Activated naive CD4-positive, alpha-beta T cell treated with anti-CD3 and anti-CD28 coated beads, Interleukin-2, amount 50 U/mL, for 24 hours (primary cell): ENCODE data around the gene G6PD.
"Not testable (repeated sequence)": the region's sequence is repeated elsewhere in the genome, so short reads cannot be mapped to it uniquely, and the experiment has no call there.

Experiments
- H3K27ac Mint-ChIP-seq: one replicate; pipeline ENCODE4 v1.8.0; 2021; ENCODE audit warnings: mild to moderate bottlenecking, mixed read lengths
- H3K27me3 Mint-ChIP-seq: one replicate; pipeline ENCODE4 v1.8.0; 2021; ENCODE audit warnings: mixed read lengths
- H3K36me3 Mint-ChIP-seq: one replicate; pipeline ENCODE4 v1.8.0; 2021; ENCODE audit warnings: mixed read lengths
- H3K4me1 Mint-ChIP-seq: one replicate; pipeline ENCODE4 v1.8.0; 2021; ENCODE audit warnings: mixed read lengths
- H3K4me3 Mint-ChIP-seq: one replicate; pipeline ENCODE4 v1.8.0; 2021; ENCODE audit warnings: mild to moderate bottlenecking, mixed read lengths
- H3K9me3 Mint-ChIP-seq: one replicate; pipeline ENCODE4 v1.8.0; 2021; ENCODE audit warnings: mixed read lengths

G6PD gene

DNA sequence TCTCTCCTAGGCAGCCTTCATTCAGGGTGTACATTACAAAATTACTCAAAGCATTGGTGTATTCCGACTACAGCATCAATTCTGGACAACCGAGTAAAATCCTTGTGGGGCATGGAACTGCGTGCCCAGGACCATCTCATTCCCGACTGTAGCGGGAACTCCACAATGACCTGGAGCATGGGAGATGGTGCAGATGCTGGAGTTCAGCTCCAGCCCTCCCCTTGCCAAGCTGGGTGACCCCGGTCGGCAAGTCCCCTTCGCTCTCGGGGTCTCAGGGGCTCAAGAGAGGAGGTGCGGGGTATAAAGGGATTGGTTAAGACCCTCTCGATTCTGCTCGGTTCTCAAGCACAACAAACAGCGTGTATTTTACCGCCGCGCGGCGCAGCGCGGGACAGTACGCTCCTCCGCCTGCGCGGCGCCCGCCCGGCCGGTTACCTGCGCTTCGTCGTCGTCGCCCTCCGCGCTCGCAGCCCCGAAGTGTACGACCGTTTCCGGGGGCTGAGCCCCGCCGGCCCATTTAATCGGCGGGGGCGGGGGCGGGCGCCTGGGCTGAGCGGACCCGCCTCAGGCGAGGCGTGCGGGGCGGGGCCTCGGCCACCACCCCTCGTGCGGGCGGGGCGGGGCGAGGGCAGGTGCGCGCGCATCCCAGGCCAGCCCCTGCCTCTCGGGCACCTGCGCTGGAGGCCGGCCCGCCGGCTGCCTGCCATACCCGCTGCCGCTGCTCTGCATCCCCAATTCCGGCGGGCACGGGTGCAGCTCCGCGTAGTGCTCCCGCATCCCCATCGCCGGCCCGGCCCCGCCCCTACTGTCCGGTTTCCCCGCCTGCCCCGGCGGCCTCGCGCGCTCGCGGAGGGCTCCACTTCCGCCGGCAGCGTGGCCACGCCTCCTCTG lies at the start of gene G6PD:
TSS of gene G6PD (minus strand) at position 493 of the 891 bp plus-strand sequence. CDS start 691 bp downstream, outside the sequence.
- peaks cover 42% of the 10 kb centered on the region for H3K4me1 Mint-ChIP-seq
- H3K27me3 Mint-ChIP-seq = no peaks in the 10 kb centered on the region
- peaks cover 8% of the 10 kb centered on the region for H3K36me3 Mint-ChIP-seq
- H3K27ac Mint-ChIP-seq = peak within 1 kb of the TSS; percentile 98
- no peaks in the 10 kb centered on the region for H3K9me3 Mint-ChIP-seq
- peak within 1 kb of the TSS; percentile 100 for H3K4me3 Mint-ChIP-seq

DNA sequence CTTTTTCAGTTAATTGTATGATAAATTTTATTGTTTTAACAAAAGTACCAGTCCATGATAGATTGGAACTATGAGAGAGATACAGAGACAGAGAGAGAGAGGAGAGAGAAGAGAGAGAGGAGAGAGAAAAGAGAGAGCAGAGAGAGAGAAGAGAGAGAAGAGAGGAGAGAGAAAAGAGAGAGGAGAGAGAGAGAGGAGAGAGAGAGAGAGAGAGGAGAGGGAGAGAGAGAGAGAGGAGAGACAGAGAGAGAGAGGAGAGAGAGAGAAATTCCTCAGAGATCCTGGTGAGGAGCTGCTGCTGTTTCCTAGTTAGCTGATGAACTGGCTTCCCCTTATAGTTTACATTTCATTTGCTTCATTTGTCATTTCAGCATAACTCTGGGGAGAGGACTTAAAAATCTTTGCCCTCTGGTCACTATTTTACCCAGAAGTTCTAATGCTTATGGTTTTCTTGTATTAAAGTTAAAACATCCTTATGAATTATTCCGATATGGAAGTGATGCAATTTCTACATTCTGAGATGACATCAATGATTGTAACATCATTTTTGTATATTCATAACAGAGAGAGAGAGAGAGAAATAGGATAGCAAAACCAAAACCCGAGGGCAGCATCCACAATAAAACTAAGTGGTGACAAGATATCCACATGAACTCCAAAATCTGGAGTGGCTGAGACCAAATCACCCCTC lies 49.1 kb upstream of the G6PD start:
- peaks cover 4% of the 10 kb centered on the region for H3K4me1 Mint-ChIP-seq
- H3K9me3 Mint-ChIP-seq = no peaks in the 10 kb centered on the region
- no peak overlapping the region for H3K27ac Mint-ChIP-seq
- H3K4me3 Mint-ChIP-seq = no peak overlapping the region
- no peaks in the 10 kb centered on the region for H3K27me3 Mint-ChIP-seq
- H3K36me3 Mint-ChIP-seq = no peaks in the 10 kb centered on the region

- H3K27ac Mint-ChIP-seq = no peak overlapping the region
- no peaks in the 10 kb centered on the region for H3K27me3 Mint-ChIP-seq
- H3K4me3 Mint-ChIP-seq = no peak overlapping the region
- no peaks in the 10 kb centered on the region for H3K36me3 Mint-ChIP-seq
- H3K9me3 Mint-ChIP-seq = no peaks in the 10 kb centered on the region
- peaks cover 4% of the 10 kb centered on the region for H3K4me1 Mint-ChIP-seq
Measured at GRCh38 chrX:154594491-154594890, 47.8 kb upstream of the G6PD start.

DNA sequence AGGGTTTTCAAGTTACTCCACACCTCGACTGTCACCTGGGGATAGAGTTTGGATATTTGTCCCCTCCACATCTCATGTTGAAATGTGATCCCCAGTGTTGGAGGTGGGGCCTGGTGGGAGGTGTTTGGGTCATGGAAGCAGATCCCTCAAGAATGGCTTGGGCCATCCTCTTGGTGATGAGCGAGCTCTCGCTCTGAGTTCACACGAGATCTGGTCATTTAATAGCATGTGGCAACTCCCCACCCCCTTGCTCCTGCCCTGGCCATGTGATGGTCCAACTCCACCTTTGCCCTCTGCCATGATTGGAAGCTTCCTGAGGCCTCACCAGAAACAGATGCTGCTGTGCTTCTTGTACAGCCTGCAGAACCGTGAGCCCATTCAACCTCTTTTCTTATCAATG lies 46.6 kb upstream of the G6PD start:
- Mint-ChIP-seq H3K9me3 (no peaks in the 10 kb centered on the region), H3K4me1 (peaks cover 4% of the 10 kb centered on the region), H3K4me3 (no peak overlapping the region), H3K36me3 (no peaks in the 10 kb centered on the region), H3K27me3 (no peaks in the 10 kb centered on the region), H3K27ac (no peak overlapping the region)

- Mint-ChIP-seq H3K4me3 (no peak overlapping the region), H3K27ac (peak overlapping the region; percentile 47), H3K36me3 (no peaks in the 10 kb centered on the region), H3K9me3 (no peaks in the 10 kb centered on the region), H3K4me1 (peaks cover 4% of the 10 kb centered on the region), H3K27me3 (no peaks in the 10 kb centered on the region)
Measured at GRCh38 chrX:154592505-154592904, 45.9 kb upstream of the G6PD start.

DNA sequence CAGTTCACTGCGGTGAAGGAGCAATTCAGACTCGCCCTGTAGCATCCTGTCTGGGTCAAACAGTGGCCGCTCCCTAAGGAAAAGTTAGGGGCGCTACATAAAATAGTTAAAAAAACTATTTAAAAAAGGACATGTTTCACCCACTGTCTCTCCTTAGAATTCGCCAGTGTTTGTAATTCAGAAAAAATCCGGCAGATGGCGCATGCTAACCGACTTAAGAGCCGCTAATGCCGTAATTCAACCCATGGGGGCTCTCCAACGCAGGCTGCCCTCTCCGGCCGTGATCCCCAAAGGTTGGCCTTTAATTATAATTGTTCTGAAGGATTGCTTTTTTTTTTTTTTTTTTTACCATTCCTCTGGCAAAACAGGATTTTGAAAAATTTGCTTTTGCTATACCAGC lies 43.8 kb upstream of the G6PD start:
- not testable (repeated sequence) for H3K9me3 Mint-ChIP-seq, H3K27me3 Mint-ChIP-seq, H3K36me3 Mint-ChIP-seq, H3K4me1 Mint-ChIP-seq, H3K27ac Mint-ChIP-seq, H3K4me3 Mint-ChIP-seq

DNA sequence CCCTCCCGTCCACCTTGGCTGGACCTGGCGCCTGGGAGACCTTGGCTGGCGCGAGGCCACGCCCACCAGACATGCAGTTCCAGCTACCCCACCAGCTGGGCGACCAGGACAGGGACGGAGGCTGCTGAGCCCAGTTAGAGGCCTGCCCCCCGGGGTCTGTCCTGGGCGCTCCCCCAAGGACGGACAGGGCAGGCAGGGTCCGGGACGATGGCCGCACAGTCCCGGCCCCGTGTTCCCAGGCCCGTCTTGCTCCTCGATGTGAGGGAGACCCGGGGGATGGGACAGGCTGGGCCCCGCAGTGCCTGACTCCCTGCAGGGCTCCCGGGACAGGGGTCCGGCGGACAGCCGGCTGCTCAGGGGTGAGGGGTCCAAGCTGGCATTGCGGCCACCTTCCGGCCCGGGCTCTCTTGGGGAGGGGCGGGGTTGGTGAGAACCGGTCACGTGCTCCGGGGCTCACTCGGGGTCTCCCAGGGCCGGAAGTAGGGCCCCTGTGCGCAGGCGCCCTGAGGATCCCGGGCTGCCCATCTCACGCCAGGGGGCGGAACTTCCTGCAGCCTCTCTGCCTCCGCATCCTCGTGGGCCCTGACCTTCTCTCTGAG lies 38.0 kb upstream of the G6PD start, which contains the start of gene CTAG1A:
TSS of gene CTAG1A (plus strand) at position 549 of the 599 bp plus-strand sequence. CDS start 74 bp downstream, outside the sequence.
- not testable (repeated sequence) for H3K27me3 Mint-ChIP-seq, H3K27ac Mint-ChIP-seq, H3K36me3 Mint-ChIP-seq, H3K4me3 Mint-ChIP-seq, H3K4me1 Mint-ChIP-seq, H3K9me3 Mint-ChIP-seq

- H3K27me3 Mint-ChIP-seq, H3K4me3 Mint-ChIP-seq, H3K4me1 Mint-ChIP-seq, H3K36me3 Mint-ChIP-seq, H3K27ac Mint-ChIP-seq, H3K9me3 Mint-ChIP-seq: not testable (repeated sequence)
Measured at GRCh38 chrX:154582994-154583393, 36.3 kb upstream of the G6PD start.

DNA sequence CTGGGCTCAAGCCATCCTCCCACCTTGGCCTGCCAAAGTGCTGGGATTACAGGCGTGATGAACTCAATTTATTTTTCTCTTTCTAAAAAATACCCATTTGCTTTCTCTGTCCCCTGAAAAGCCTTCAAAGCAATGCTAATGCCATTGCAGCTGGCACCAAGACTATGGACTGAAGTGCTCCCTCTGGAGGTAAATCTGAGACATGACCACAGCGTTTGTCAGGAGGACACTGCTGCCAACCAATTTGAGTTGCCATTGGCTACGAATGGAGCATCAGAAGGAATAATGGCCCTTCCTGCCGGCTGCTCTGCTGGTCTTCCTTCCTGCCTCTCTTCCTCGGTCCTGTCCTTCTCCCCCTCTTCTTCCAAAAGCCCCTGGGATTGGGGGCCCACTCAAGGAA lies 28.4 kb upstream of the G6PD start:
- not testable (repeated sequence) for H3K4me3 Mint-ChIP-seq, H3K27ac Mint-ChIP-seq, H3K9me3 Mint-ChIP-seq, H3K36me3 Mint-ChIP-seq, H3K27me3 Mint-ChIP-seq, H3K4me1 Mint-ChIP-seq

DNA sequence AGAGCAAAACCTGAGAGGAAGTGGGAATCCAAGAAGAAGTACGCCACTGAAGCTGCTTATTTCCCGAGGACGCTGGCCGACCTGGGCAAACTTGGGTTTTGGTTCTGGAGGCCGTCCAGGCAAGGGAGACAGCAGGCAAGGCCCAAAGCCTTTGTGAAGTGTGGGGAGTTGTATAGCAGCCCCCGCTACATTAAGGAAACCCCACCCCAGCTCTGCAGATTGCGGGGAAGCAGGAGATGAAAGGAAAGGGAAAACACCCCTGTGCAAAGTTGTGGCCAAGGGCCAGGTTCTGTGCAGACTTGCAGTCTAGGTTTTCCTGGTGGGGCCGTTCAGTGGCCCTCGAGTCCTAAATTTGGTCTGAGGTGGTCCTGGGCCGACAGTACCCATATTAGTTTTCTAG lies 26.4 kb upstream of the G6PD start:
- H3K4me3 Mint-ChIP-seq, H3K36me3 Mint-ChIP-seq, H3K27ac Mint-ChIP-seq, H3K9me3 Mint-ChIP-seq, H3K27me3 Mint-ChIP-seq, H3K4me1 Mint-ChIP-seq: not testable (repeated sequence)

DNA sequence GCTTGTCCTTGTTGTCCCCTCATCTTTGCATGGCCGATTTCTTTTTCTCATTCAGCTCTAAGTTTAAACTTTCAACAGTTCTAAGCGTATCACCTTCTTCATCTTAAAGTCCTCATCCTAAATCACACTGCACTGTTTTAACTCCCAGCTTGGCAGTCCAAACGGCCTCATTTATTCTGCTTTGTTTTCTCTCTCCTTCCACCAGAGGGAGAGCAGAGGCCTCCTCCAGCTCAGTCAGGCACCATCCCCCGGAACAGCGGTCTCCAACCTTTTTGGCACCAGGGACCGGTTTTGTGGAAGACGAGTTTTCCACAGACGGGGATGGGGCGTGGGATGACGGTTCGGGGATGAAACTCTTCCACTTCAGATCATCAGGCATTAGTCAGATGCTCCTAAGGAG lies 23.7 kb upstream of the G6PD start:
- H3K4me1 Mint-ChIP-seq, H3K27ac Mint-ChIP-seq, H3K27me3 Mint-ChIP-seq, H3K36me3 Mint-ChIP-seq, H3K9me3 Mint-ChIP-seq, H3K4me3 Mint-ChIP-seq: not testable (repeated sequence)

GRCh38 chrX:154562295-154562694 lies 15.6 kb upstream of the G6PD start:
- H3K36me3 Mint-ChIP-seq, H3K4me1 Mint-ChIP-seq, H3K9me3 Mint-ChIP-seq, H3K27ac Mint-ChIP-seq, H3K27me3 Mint-ChIP-seq, H3K4me3 Mint-ChIP-seq: not testable (repeated sequence)

DNA sequence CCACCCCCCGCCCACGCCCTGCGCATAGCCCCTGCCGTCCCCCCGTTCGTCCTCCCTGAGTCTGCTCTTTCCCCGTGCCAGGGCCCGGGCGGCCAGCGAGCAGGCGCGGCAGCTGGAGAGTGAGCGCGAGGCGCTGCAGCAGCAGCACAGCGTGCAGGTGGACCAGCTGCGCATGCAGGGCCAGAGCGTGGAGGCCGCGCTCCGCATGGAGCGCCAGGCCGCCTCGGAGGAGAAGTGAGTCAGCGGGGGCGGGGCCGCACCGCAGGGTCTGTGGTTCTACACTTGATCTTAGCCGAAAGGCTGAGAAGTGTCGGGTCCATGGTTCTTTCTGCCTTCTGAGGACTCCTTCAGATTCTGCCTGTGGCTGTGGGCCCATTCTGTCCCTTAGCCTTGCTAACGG lies 13.7 kb upstream of the G6PD start:
- not testable (repeated sequence) for H3K27me3 Mint-ChIP-seq, H3K9me3 Mint-ChIP-seq, H3K36me3 Mint-ChIP-seq, H3K27ac Mint-ChIP-seq, H3K4me1 Mint-ChIP-seq, H3K4me3 Mint-ChIP-seq

DNA sequence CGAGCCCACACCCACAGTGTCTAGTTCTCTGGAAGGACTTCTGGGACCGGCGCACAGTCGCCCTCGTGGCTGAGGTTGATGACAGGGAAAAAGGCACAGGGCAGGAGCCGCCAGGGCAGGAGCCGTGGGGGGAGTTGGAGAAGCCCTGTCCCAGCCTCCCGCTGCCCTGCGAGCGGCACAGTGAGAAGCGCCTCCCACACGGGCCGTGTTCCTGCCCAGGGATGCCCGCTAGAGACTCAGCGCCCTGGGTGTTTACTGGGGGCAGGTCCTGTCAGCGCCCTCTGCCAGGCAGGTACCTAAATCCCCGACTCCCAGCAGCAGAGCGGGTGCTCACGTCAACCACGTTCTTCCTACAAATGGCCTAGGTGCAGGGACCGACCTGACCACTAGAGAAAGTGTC lies 12.2 kb upstream of the G6PD start:
- not testable (repeated sequence) for H3K4me3 Mint-ChIP-seq, H3K9me3 Mint-ChIP-seq, H3K27me3 Mint-ChIP-seq, H3K36me3 Mint-ChIP-seq, H3K4me1 Mint-ChIP-seq, H3K27ac Mint-ChIP-seq

DNA sequence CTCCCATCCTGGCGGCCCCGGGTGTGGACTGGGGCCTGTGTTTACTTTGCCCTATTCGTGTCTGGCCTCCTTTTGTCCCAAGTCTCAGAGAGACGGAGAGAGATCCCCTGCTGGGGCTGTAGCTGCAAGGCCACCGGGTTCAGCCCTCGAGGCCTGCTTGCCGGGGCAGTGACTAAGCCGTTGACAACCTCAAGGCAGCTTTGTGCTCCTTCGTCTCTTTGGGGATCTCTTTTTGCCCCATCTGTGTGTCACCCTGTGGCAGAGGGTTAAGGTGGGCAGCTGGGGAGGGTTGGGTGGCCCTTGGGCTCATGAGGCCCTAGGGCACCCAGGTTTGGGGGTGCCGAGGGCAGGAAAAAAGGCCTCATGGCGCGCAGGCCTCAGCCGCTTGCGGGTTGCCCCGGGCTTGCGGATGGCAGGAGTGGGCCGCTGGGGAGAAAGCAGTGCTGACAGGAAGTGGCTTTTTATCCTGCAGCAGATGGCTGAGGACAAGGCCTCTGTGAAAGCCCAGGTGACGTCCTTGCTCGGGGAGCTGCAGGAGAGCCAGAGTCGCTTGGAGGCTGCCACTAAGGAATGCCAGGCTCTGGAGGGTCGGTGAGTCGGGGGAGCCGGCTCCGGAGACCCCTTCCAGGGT lies 11.5 kb upstream of the G6PD start:
- H3K4me1 Mint-ChIP-seq, H3K9me3 Mint-ChIP-seq, H3K27ac Mint-ChIP-seq, H3K27me3 Mint-ChIP-seq, H3K4me3 Mint-ChIP-seq, H3K36me3 Mint-ChIP-seq: not testable (repeated sequence)
